Tibial nerve (tissue), 4 donors: Measurements from ENCODE around the gene SLC25A13.

ENCODE experiments used
- CTCF ChIP-seq, 5 experiments: fragments of 200-600 bp in 3 of 5; fragments of 450-650 bp in 2 of 5; sonication (generic) in 3 of 5; IDR thresholded peaks; one replicate each; pipeline ENCODE4 v1.5.1; 2016 to 2019; ENCODE audit warnings: antibody characterized with exemption in 5 of 5, mild to moderate bottlenecking in 3 of 5, moderate library complexity in 2 of 5
- EP300 ChIP-seq, 2 donors: sonication (generic); formaldehyde crosslinking; IDR thresholded peaks; one replicate each; pipeline ENCODE4 v1.6.1; 2017; ENCODE audit warnings: antibody characterized with exemption in 2 of 2, mild to moderate bottlenecking in 1 of 2
- POLR2A ChIP-seq, 2 donors: fragments of 450-650 bp; IDR thresholded peaks; one replicate each; pipeline ENCODE4 v1.6.1; 2017; ENCODE audit warnings: antibody characterized with exemption in 2 of 2, mild to moderate bottlenecking in 2 of 2, moderate library complexity in 2 of 2

- TF ChIP-seq CTCF (IDR thresholded peaks at IDR 0.05), result no peak
- no peak for TF ChIP-seq POLR2A (IDR thresholded peaks at IDR 0.05)
- no peak for TF ChIP-seq EP300 (IDR thresholded peaks at IDR 0.05)
These were observed 68.5 kb downstream of the SLC25A13 start for GRCh38 chr7:96253441-96253840.
